ENCODE data around the gene THY1.

The THY1 gene

GRCh38 chr11:119432484-119433357, 9.7 kb upstream of the THY1 start:
- no peak for TF ChIP-seq POU2F2 (IDR thresholded peaks at IDR 0.05; ENCODE audit: low read depth, low read length)
- no peak for TF ChIP-seq POLR2A (IDR thresholded peaks at IDR 0.05; ENCODE audit: low read depth, low read length)
- TF ChIP-seq TAF1 (IDR thresholded peaks at IDR 0.05; ENCODE audit: low read depth, low read length): no peak
- TF ChIP-seq SPI1 (IDR thresholded peaks at IDR 0.05; ENCODE audit: low read depth, low read length): no peak
- no peak for TF ChIP-seq PAX5 (IDR thresholded peaks at IDR 0.05; ENCODE audit: insufficient read depth, low read length, severe bottlenecking)
- no peak for TF ChIP-seq POLR2AphosphoS5 (IDR thresholded peaks at IDR 0.05; ENCODE audit: low read depth, low read length)
- DNase-seq (ENCODE audit: insufficient read length, low spot score): no peak
- FAIRE-seq: no peak

- DNase-seq (ENCODE audit: insufficient read length, low spot score): no peak
- FAIRE-seq: no peak
- TF ChIP-seq SPI1 (IDR thresholded peaks at IDR 0.05; ENCODE audit: low read depth, low read length): no peak
- TF ChIP-seq TAF1 (IDR thresholded peaks at IDR 0.05; ENCODE audit: low read depth, low read length): no peak
- no peak for TF ChIP-seq PAX5 (IDR thresholded peaks at IDR 0.05; ENCODE audit: insufficient read depth, low read length, severe bottlenecking)
- TF ChIP-seq POLR2AphosphoS5 (IDR thresholded peaks at IDR 0.05; ENCODE audit: low read depth, low read length): no peak
- TF ChIP-seq POLR2A (IDR thresholded peaks at IDR 0.05; ENCODE audit: low read depth, low read length): no peak
- TF ChIP-seq POU2F2 (IDR thresholded peaks at IDR 0.05; ENCODE audit: low read depth, low read length): no peak
Observed at GRCh38 chr11:119431523-119431922, 8.6 kb upstream of the THY1 start.

- TF ChIP-seq POLR2A (IDR thresholded peaks at IDR 0.05; ENCODE audit: low read depth, low read length): no peak
- TF ChIP-seq POLR2AphosphoS5 (IDR thresholded peaks at IDR 0.05; ENCODE audit: low read depth, low read length): no peak
- no peak for TF ChIP-seq POU2F2 (IDR thresholded peaks at IDR 0.05; ENCODE audit: low read depth, low read length)
- TF ChIP-seq TAF1 (IDR thresholded peaks at IDR 0.05; ENCODE audit: low read depth, low read length): no peak
- no peak for TF ChIP-seq PAX5 (IDR thresholded peaks at IDR 0.05; ENCODE audit: insufficient read depth, low read length, severe bottlenecking)
- no peak for TF ChIP-seq SPI1 (IDR thresholded peaks at IDR 0.05; ENCODE audit: low read depth, low read length)
- FAIRE-seq: no peak
- no peak for DNase-seq (ENCODE audit: insufficient read length, low spot score)
Observed at GRCh38 chr11:119427279-119427678, 4.3 kb upstream of the THY1 start.

GRCh38 chr11:119426142-119426541, 3.2 kb upstream of the THY1 start:
- TF ChIP-seq POLR2A (IDR thresholded peaks at IDR 0.05; ENCODE audit: low read depth, low read length) (no peak), POU2F2 (IDR thresholded peaks at IDR 0.05; ENCODE audit: low read depth, low read length) (no peak), POLR2AphosphoS5 (IDR thresholded peaks at IDR 0.05; ENCODE audit: low read depth, low read length) (no peak)
- DNase-seq (ENCODE audit: insufficient read length, low spot score): no peak
- FAIRE-seq: no peak

GRCh38 chr11:119424775-119425174, 1.8 kb upstream of the THY1 start:
- FAIRE-seq (no peak), DNase-seq (ENCODE audit: insufficient read length, low spot score) (no peak)
- TF ChIP-seq POLR2A (IDR thresholded peaks at IDR 0.05; ENCODE audit: low read depth, low read length) (no peak), POU2F2 (IDR thresholded peaks at IDR 0.05; ENCODE audit: low read depth, low read length) (no peak), PAX5 (IDR thresholded peaks at IDR 0.05; ENCODE audit: insufficient read depth, low read length, severe bottlenecking) (no peak), SPI1 (IDR thresholded peaks at IDR 0.05; ENCODE audit: low read depth, low read length) (no peak), TAF1 (IDR thresholded peaks at IDR 0.05; ENCODE audit: low read depth, low read length) (no peak), POLR2AphosphoS5 (IDR thresholded peaks at IDR 0.05; ENCODE audit: low read depth, low read length) (no peak)

GRCh38 chr11:119424276-119424675, 1.3 kb upstream of the THY1 start:
- no peak for FAIRE-seq
- no peak for TF ChIP-seq POU2F2 (IDR thresholded peaks at IDR 0.05; ENCODE audit: low read depth, low read length)
- TF ChIP-seq SPI1 (IDR thresholded peaks at IDR 0.05; ENCODE audit: low read depth, low read length): no peak
- TF ChIP-seq POLR2A (IDR thresholded peaks at IDR 0.05; ENCODE audit: low read depth, low read length): no peak
- no peak for TF ChIP-seq POLR2AphosphoS5 (IDR thresholded peaks at IDR 0.05; ENCODE audit: low read depth, low read length)
- TF ChIP-seq PAX5 (IDR thresholded peaks at IDR 0.05; ENCODE audit: insufficient read depth, low read length, severe bottlenecking): no peak
- TF ChIP-seq TAF1 (IDR thresholded peaks at IDR 0.05; ENCODE audit: low read depth, low read length): no peak

GRCh38 chr11:119423509-119424254, 710 bp upstream of the THY1 start:
- TF ChIP-seq POLR2A (IDR thresholded peaks at IDR 0.05; ENCODE audit: low read depth, low read length) (no peak), POLR2AphosphoS5 (IDR thresholded peaks at IDR 0.05; ENCODE audit: low read depth, low read length) (no peak), PAX5 (IDR thresholded peaks at IDR 0.05; ENCODE audit: insufficient read depth, low read length, severe bottlenecking) (no peak), SPI1 (IDR thresholded peaks at IDR 0.05; ENCODE audit: low read depth, low read length) (no peak), POU2F2 (IDR thresholded peaks at IDR 0.05; ENCODE audit: low read depth, low read length) (no peak), TAF1 (IDR thresholded peaks at IDR 0.05; ENCODE audit: low read depth, low read length) (no peak)
- no peak for FAIRE-seq
- DNase-seq (ENCODE audit: insufficient read length, low spot score): no peak

More at GRCh38 chr11:119424276-119424675, 1.3 kb upstream of the THY1 start:
- no peak for DNase-seq (ENCODE audit: insufficient read length, low spot score)

GRCh38 chr11:119421941-119422808, 797 bp downstream of the THY1 start:
- no peak for TF ChIP-seq POU2F2 (IDR thresholded peaks at IDR 0.05; ENCODE audit: low read depth, low read length)
- TF ChIP-seq SPI1 (IDR thresholded peaks at IDR 0.05; ENCODE audit: low read depth, low read length): no peak
- TF ChIP-seq POLR2A (IDR thresholded peaks at IDR 0.05; ENCODE audit: low read depth, low read length): no peak
- TF ChIP-seq TAF1 (IDR thresholded peaks at IDR 0.05; ENCODE audit: low read depth, low read length): no peak
- no peak for TF ChIP-seq PAX5 (IDR thresholded peaks at IDR 0.05; ENCODE audit: insufficient read depth, low read length, severe bottlenecking)
- no peak for TF ChIP-seq POLR2AphosphoS5 (IDR thresholded peaks at IDR 0.05; ENCODE audit: low read depth, low read length)
- no peak for DNase-seq (ENCODE audit: insufficient read length, low spot score)
- FAIRE-seq: no peak

Data from GM12891 (cell line).